GM18870 (cell line): Measurements from ENCODE around the gene KCNA5.

ENCODE experiments used
- ATAC-seq: cut with Tn5 transposase; IDR thresholded peaks from one replicate; pipeline ENCODE4 v1.9.1; 2021; ENCODE audit warnings: moderate library complexity; ENCODE audit not compliant: unreplicated experiment

KCNA5 gene

GRCh38 chr12:5063149-5063548 lies 19.5 kb downstream of the KCNA5 start:
- no peak for ATAC-seq

GRCh38 chr12:5064913-5065490 lies 21.3 kb downstream of the KCNA5 start:
- ATAC-seq: no peak

GRCh38 chr12:5066251-5066650 lies 22.6 kb downstream of the KCNA5 start:
- no peak for ATAC-seq

GRCh38 chr12:5068126-5068525 lies 24.4 kb downstream of the KCNA5 start:
- ATAC-seq: no peak

GRCh38 chr12:5068619-5069018 lies 24.9 kb downstream of the KCNA5 start:
- ATAC-seq: no peak

- no peak for ATAC-seq
Observed at GRCh38 chr12:5070090-5070489, 26.4 kb downstream of the KCNA5 start.

- no peak for ATAC-seq
Observed at GRCh38 chr12:5071496-5071895, 27.8 kb downstream of the KCNA5 start.

GRCh38 chr12:5072311-5072710 lies 28.6 kb downstream of the KCNA5 start:
- no peak for ATAC-seq

GRCh38 chr12:5073054-5073453 lies 29.4 kb downstream of the KCNA5 start:
- ATAC-seq: no peak

- no peak for ATAC-seq
Observed at GRCh38 chr12:5073853-5074252, 30.2 kb downstream of the KCNA5 start.

GRCh38 chr12:5076761-5077160 lies 33.1 kb downstream of the KCNA5 start:
- no peak for ATAC-seq

GRCh38 chr12:5078423-5078822 lies 34.7 kb downstream of the KCNA5 start:
- ATAC-seq: no peak

- ATAC-seq: no peak
Observed at GRCh38 chr12:5081016-5081415, 37.3 kb downstream of the KCNA5 start.

- no peak for ATAC-seq
Observed at GRCh38 chr12:5083955-5084849, 40.5 kb downstream of the KCNA5 start.

- ATAC-seq: no peak
Observed at GRCh38 chr12:5085896-5086295, 42.2 kb downstream of the KCNA5 start.

- ATAC-seq: no peak
Observed at GRCh38 chr12:5087831-5088554, 44.3 kb downstream of the KCNA5 start.

- no peak for ATAC-seq
Observed at GRCh38 chr12:5088586-5089264, 45.0 kb downstream of the KCNA5 start.

GRCh38 chr12:5094551-5094950 lies 50.9 kb downstream of the KCNA5 start:
- no peak for ATAC-seq

- ATAC-seq: no peak
Observed at GRCh38 chr12:5094986-5095385, 51.3 kb downstream of the KCNA5 start.
